C4-2B (cell line): ENCODE data around the gene TSHR.

Experiments
- H3K27ac ChIP-seq: fragments of 450-650 bp; 2 replicates; pipeline ENCODE4 v1.5.1; 2017
- CTCF ChIP-seq: fragments of 450-650 bp; conservative IDR thresholded peaks from 2 replicates; pipeline ENCODE4 v1.5.1; 2017; ENCODE audit warnings: mild to moderate bottlenecking
- ZFX ChIP-seq: fragments of 450-650 bp; IDR thresholded peaks from 2 replicates; pipeline ENCODE4 v1.6.1; 2017

TSHR gene

GRCh38 chr14:81070511-81070910 is 115.1 kb downstream of the TSHR start:
- TF ChIP-seq CTCF (no peak), ZFX (no peak)
- H3K27ac ChIP-seq: no peak overlapping the region

- no peak overlapping the region for H3K27ac ChIP-seq
- TF ChIP-seq ZFX (no peak), CTCF (no peak)
These were observed 130.2 kb downstream of the TSHR start for GRCh38 chr14:81085596-81085995.

GRCh38 chr14:81087230-81087629 is 131.8 kb downstream of the TSHR start:
- H3K27ac ChIP-seq: no peak overlapping the region
- TF ChIP-seq CTCF: no peak
- no peak for TF ChIP-seq ZFX

GRCh38 chr14:81091139-81091538 is 135.7 kb downstream of the TSHR start:
- TF ChIP-seq CTCF (no peak), ZFX (no peak)
- no peak overlapping the region for H3K27ac ChIP-seq

GRCh38 chr14:81091660-81092059 is 136.2 kb downstream of the TSHR start:
- no peak for TF ChIP-seq CTCF
- no peak for TF ChIP-seq ZFX
- H3K27ac ChIP-seq: no peak overlapping the region

- no peak for TF ChIP-seq CTCF
- no peak for TF ChIP-seq ZFX
- no peak overlapping the region for H3K27ac ChIP-seq
These were observed 138.2 kb downstream of the TSHR start for GRCh38 chr14:81093651-81094050.

GRCh38 chr14:81095539-81095938 is 140.1 kb downstream of the TSHR start:
- TF ChIP-seq ZFX (no peak), CTCF (no peak)
- no peak overlapping the region for H3K27ac ChIP-seq
